OCI-LY1 (cell line): ENCODE data around the gene TTBK1.

Experiments
- EZH2 ChIP-seq: fragments of 200-600 bp; sonication (generic), shearing (Covaris generic); IDR thresholded peaks from 2 replicates; pipeline ENCODE4 v1.8.0; 2017; ENCODE audit warnings: borderline replicate concordance, mixed run types, mild to moderate bottlenecking, antibody characterized with exemption, low read length, moderate library complexity, mixed read lengths
- TF ChIP-seq, protein P1 (sequence below): fragments of 200-600 bp; sonication (generic), shearing (Covaris generic); IDR thresholded peaks from 2 replicates; pipeline ENCODE4 v1.5.1; 2017; ENCODE audit warnings: mild to moderate bottlenecking, antibody characterized with exemption, low read length, moderate library complexity, mixed read lengths

DNA sequence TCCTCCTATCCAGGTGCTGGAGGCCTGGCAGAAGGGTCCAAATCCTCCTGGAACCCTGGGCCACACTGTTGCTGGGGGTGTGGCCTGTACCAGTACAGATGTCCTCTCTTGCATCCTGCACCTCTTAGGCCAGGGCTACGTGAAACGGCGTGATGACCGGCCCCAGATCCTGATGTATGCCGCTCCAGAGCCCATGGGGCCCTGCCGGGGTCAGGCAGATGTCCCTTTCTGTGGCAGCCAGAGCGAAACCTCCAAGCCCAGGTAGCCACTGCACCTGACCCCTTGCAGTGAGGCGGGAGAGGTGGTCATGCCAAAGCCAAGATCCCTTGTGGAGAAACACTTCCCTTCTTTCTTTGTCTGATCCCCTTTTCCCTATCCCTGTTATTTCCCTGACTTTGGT lies 28.2 kb upstream of the TTBK1 start:
- TF ChIP-seq, protein P1, sequence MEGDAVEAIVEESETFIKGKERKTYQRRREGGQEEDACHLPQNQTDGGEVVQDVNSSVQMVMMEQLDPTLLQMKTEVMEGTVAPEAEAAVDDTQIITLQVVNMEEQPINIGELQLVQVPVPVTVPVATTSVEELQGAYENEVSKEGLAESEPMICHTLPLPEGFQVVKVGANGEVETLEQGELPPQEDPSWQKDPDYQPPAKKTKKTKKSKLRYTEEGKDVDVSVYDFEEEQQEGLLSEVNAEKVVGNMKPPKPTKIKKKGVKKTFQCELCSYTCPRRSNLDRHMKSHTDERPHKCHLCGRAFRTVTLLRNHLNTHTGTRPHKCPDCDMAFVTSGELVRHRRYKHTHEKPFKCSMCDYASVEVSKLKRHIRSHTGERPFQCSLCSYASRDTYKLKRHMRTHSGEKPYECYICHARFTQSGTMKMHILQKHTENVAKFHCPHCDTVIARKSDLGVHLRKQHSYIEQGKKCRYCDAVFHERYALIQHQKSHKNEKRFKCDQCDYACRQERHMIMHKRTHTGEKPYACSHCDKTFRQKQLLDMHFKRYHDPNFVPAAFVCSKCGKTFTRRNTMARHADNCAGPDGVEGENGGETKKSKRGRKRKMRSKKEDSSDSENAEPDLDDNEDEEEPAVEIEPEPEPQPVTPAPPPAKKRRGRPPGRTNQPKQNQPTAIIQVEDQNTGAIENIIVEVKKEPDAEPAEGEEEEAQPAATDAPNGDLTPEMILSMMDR, result no peak
- TF ChIP-seq EZH2, result no peak
